K562 (cell line): ENCODE results near the gene AAK1. TPM values are rescaled to one million over a fixed set of nuclear protein-coding genes. Genes with fewer than 3 reads are reported as not detected.

ENCODE experiments used
- E2F5 ChIP-seq: sonication (generic); formaldehyde crosslinking; IDR thresholded peaks from 2 replicates; pipeline ENCODE4 v1.8.0; 2022; ENCODE audit warnings: mild to moderate bottlenecking, missing genetic modification reagents
- HINFP ChIP-seq: fragments of 450-650 bp; conservative IDR thresholded peaks from 2 replicates; pipeline ENCODE4 v1.6.1; 2016; ENCODE audit warnings: missing genetic modification characterization, low read depth, mild to moderate bottlenecking, control low read depth, missing compliant biosample characterization
- HMG20A ChIP-seq: fragments of 450-650 bp; formaldehyde crosslinking; conservative IDR thresholded peaks from 2 replicates; pipeline ENCODE4 v1.4.0; 2020; ENCODE audit warnings: mild to moderate bottlenecking, mixed read lengths
- PHF8 ChIP-seq: fragments of 200-600 bp; sonication (generic); IDR thresholded peaks from 2 replicates; pipeline ENCODE4 v1.6.1; 2012; ENCODE audit warnings: mixed run types, mild to moderate bottlenecking, inconsistent platforms, low read length, moderate library complexity, borderline replicate concordance
- RBM25 ChIP-seq: fragments of 200-400 bp; formaldehyde crosslinking; IDR thresholded peaks from 2 replicates; pipeline ENCODE4 v1.6.1; 2018; ENCODE audit warnings: low read length, low read depth, moderate library complexity; ENCODE audit not compliant: severe bottlenecking
- ZNF165 ChIP-seq: fragments of 250-450 bp; sonication (Bioruptor Pico); IDR thresholded peaks from 2 replicates; pipeline ENCODE4 v1.4.0; 2020; ENCODE audit warnings: borderline replicate concordance
- ZNF324 ChIP-seq: fragments of 250-450 bp; sonication (Bioruptor Pico); IDR thresholded peaks from 2 replicates; pipeline ENCODE4 v1.4.0; 2020; ENCODE audit warnings: mild to moderate bottlenecking
- polyA plus RNA-seq, 8 experiments: library from polyadenylated mRNA; depleted of rRNA in 4 of 8; stranded (reverse) in 5 of 8; unstranded in 3 of 8; fragments of >200 nt; fragmentation: Nextera tagmentation in 2 of 8; fragmentation: Illumina TruSeq in 1 of 8; extraction: Ambion mirVana in 2 of 8; extraction: Trizol in 1 of 8; gene quantifications; 2 replicates each; pipeline versions ENCODE4 v1.2.1 to v1.2.3, GENCODE V29; 2011 to 2014; ENCODE audit warnings: inconsistent platforms in 1 of 8, missing spikeins in 1 of 8
- total RNA-seq, 7 experiments: library from RNA; depleted of rRNA in 6 of 7; stranded (reverse); fragments of >200 nt in 6 of 7; fragmentation: Illumina TruSeq in 2 of 7; extraction: Trizol in 2 of 7; gene quantifications; 2 replicates each; pipeline versions ENCODE4 v1.2.1 to v1.2.3, GENCODE V29; 2011 to 2021; ENCODE audit warnings: low replicate concordance in 1 of 7
- TF ChIP-seq, protein P1 (sequence below): sonication (generic); formaldehyde crosslinking; IDR thresholded peaks from 2 replicates; pipeline ENCODE4 v1.8.0; 2022; ENCODE audit warnings: mild to moderate bottlenecking, missing genetic modification reagents, borderline replicate concordance
- TF ChIP-seq, protein P2 (sequence below), 2 experiments: fragments of 450-650 bp; IDR thresholded peaks; 2 replicates each; pipeline ENCODE4 v1.6.1; 2016; ENCODE audit warnings: mild to moderate bottlenecking in 2 of 2, borderline replicate concordance in 1 of 2, low read depth in 1 of 2, moderate library complexity in 1 of 2

The AAK1 gene
- total and polyA plus RNA-seq, 9 of the 15 experiments (the other 6 are each of a cell fraction or from before 2014, with no cell fraction given), result 0.89 to 17.1 (median 6.0) TPM

DNA sequence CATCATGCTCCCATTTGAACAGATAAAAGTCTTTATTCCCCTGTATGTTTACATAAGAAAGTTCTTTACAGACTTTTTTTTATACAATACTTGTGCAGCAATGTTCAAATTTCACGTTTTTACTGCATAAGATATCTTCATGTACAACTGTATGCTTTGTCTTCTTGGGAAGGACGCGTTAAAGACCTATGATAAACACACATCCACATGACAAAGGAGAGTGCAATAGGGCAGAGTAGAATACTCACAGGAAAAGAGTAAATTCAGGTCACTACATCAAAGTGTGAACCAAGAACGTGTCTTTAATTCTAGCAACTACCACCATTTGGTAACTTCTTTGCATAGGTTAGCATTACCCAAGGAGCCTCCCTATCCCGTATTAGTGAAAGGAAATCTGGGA, 172.6 kb downstream of the AAK1 start (continued):
- TF ChIP-seq RBM25, result no peak
- TF ChIP-seq ZNF165 (CRISPR knock-in tag), result no peak
- TF ChIP-seq, protein P1, sequence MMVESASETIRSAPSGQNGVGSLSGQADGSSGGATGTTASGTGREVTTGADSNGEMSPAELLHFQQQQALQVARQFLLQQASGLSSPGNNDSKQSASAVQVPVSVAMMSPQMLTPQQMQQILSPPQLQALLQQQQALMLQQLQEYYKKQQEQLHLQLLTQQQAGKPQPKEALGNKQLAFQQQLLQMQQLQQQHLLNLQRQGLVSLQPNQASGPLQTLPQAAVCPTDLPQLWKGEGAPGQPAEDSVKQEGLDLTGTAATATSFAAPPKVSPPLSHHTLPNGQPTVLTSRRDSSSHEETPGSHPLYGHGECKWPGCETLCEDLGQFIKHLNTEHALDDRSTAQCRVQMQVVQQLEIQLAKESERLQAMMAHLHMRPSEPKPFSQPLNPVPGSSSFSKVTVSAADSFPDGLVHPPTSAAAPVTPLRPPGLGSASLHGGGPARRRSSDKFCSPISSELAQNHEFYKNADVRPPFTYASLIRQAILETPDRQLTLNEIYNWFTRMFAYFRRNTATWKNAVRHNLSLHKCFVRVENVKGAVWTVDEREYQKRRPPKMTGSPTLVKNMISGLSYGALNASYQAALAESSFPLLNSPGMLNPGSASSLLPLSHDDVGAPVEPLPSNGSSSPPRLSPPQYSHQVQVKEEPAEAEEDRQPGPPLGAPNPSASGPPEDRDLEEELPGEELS (CRISPR knock-in tag), result no peak
- no peak for TF ChIP-seq ZNF324
- TF ChIP-seq, protein P2, sequence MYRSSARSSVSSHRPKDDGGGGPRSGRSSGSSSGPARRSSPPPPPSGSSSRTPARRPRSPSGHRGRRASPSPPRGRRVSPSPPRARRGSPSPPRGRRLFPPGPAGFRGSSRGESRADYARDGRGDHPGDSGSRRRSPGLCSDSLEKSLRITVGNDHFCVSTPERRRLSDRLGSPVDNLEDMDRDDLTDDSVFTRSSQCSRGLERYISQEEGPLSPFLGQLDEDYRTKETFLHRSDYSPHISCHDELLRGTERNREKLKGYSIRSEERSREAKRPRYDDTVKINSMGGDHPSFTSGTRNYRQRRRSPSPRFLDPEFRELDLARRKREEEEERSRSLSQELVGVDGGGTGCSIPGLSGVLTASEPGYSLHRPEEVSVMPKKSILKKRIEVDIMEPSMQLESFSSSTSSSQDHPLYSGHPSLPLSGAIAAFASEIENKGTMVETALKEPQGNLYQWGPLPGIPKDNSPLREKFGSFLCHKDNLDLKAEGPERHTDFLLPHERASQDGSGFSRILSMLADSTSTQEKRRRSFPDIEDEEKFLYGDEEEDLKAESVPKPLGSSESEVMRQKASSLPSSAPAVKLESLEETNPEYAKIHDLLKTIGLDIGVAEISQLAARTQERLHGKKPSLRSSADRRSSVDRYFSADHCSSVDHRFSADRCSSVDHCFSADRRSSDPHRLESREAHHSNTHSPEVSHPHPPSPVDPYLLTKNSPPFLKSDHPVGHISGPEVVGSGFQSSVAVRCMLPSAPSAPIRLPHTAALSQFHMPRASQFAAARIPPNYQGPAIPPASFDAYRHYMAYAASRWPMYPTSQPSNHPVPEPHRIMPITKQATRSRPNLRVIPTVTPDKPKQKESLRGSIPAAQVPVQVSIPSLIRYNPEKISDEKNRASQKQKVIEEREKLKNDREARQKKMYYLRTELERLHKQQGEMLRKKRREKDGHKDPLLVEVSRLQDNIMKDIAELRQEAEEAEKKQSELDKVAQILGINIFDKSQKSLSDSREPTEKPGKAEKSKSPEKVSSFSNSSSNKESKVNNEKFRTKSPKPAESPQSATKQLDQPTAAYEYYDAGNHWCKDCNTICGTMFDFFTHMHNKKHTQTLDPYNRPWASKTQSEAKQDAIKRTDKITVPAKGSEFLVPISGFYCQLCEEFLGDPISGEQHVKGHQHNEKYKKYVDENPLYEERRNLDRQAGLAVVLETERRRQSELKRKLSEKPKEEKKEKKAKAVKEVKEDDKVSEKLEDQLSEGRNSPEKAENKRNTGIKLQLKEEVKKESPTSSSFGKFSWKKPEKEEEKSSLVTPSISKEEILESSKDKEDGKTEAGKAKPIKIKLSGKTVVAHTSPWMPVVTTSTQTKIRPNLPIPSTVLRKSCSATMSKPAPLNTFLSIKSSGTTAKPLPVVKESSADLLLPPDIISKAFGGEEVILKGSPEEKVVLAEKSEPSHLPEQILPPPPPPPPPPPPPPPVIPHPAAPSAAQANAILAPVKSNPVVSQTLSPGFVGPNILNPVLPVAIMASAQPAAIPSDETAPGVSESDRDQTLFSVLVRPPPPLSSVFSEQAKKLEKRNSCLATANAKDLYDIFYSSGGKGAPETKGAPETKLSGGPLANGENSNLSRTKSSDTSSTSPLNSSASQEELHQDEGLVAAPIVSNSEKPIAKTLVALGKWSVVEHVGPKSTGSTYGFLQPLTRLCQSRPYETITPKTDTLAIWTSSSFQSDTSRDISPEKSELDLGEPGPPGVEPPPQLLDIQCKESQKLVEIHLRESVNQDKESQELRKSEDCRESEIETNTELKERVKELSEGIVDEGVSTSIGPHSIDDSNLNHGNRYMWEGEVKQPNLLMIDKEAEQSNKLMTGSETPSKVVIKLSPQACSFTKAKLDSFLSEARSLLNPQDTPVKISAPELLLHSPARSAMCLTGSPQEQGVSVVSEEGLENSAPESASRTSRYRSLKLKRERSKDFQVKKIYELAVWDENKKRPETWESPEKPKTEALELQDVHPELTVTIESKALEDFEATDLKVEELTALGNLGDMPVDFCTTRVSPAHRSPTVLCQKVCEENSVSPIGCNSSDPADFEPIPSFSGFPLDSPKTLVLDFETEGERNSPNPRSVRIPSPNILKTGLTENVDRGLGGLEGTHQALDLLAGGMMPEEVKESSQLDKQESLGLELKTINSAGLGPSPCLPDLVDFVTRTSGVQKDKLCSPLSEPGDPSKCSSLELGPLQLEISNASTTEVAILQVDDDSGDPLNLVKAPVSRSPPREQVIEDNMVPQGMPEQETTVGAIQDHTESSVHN (IDR thresholded peaks at IDR 0.05; ENCODE audit: borderline replicate concordance in 1 of 2, low read depth in 1 of 2), result no peak
- TF ChIP-seq HMG20A (CRISPR knock-in tag), result no peak
- TF ChIP-seq HINFP, result no peak
- TF ChIP-seq E2F5 (CRISPR knock-in tag), result no peak
- TF ChIP-seq PHF8, result no peak
- TF ChIP-seq, all 486 proteins: peak for 0
